ENCODE data around the gene SMC1B.

- TF ChIP-seq ZFX (IDR thresholded peaks at IDR 0.05) (no peak), CTCF (conservative IDR thresholded peaks at IDR 0.05) (no peak)
Observed at GRCh38 chr22:45340323-45340722, 73.1 kb downstream of the SMC1B start.
